ENCODE measurements around the gene GP9.

The GP9 gene

GRCh38 chr3:129016356-129016719 is 44.2 kb upstream of the GP9 start:
- Histone ChIP-seq H3K4me3 (no peak overlapping the region), H3K36me3 (no peaks in the 10 kb centered on the region), H3K9me3 (no peaks in the 10 kb centered on the region), H3K27ac (no peak overlapping the region), H3K4me1 (no peaks in the 10 kb centered on the region), H3K27me3 (peaks cover 0 to 17% of the 10 kb centered on the region in 2 donors)
- no peak for TF ChIP-seq CTCF (IDR thresholded peaks at IDR 0.05)
- intact Hi-C loops (cut with DNase I; ENCODE audit: low total_unique reads) = no loop called here
- no peak for DNase-seq

GRCh38 chr3:129016720-129017483 is 43.7 kb upstream of the GP9 start:
- no peaks in the 10 kb centered on the region for H3K9me3 ChIP-seq
- H3K4me1 ChIP-seq = no peaks in the 10 kb centered on the region
- intact Hi-C loops (cut with DNase I; ENCODE audit: low total_unique reads) = no loop called here
- TF ChIP-seq CTCF (IDR thresholded peaks at IDR 0.05) = no peak
- DNase-seq = no peak
- H3K27me3 ChIP-seq = peaks cover 0 to 17% of the 10 kb centered on the region in 2 donors
- H3K27ac ChIP-seq = no peak overlapping the region
- H3K4me3 ChIP-seq = no peak overlapping the region
- H3K36me3 ChIP-seq = no peaks in the 10 kb centered on the region

GRCh38 chr3:129017484-129017899 is 43.1 kb upstream of the GP9 start:
- no peak for DNase-seq
- no peak for TF ChIP-seq CTCF (IDR thresholded peaks at IDR 0.05)
- no peaks in the 10 kb centered on the region for H3K9me3 ChIP-seq
- intact Hi-C loops (cut with DNase I; ENCODE audit: low total_unique reads) = no loop called here
- no peak overlapping the region for H3K4me3 ChIP-seq
- H3K27ac ChIP-seq = no peak overlapping the region
- H3K4me1 ChIP-seq = no peaks in the 10 kb centered on the region
- H3K27me3 ChIP-seq = peaks cover 0 to 17% of the 10 kb centered on the region in 2 donors
- no peaks in the 10 kb centered on the region for H3K36me3 ChIP-seq

GRCh38 chr3:129018271-129018670 is 42.3 kb upstream of the GP9 start:
- H3K27me3 ChIP-seq = peaks cover 0 to 17% of the 10 kb centered on the region in 2 donors
- H3K36me3 ChIP-seq = no peaks in the 10 kb centered on the region
- TF ChIP-seq CTCF (IDR thresholded peaks at IDR 0.05) = no peak
- H3K4me1 ChIP-seq = no peaks in the 10 kb centered on the region
- H3K9me3 ChIP-seq = no peaks in the 10 kb centered on the region
- DNase-seq = no peak
- no peak overlapping the region for H3K4me3 ChIP-seq
- intact Hi-C loops (cut with DNase I; ENCODE audit: low total_unique reads) = no loop called here
- no peak overlapping the region for H3K27ac ChIP-seq

GRCh38 chr3:129018751-129019150 is 41.8 kb upstream of the GP9 start:
- Histone ChIP-seq H3K27me3 (peaks cover 0 to 17% of the 10 kb centered on the region in 2 donors), H3K27ac (no peak overlapping the region)

More at GRCh38 chr3:129018751-129019150, 41.8 kb upstream of the GP9 start:
- Histone ChIP-seq H3K4me1 (no peaks in the 10 kb centered on the region), H3K36me3 (no peaks in the 10 kb centered on the region), H3K4me3 (no peak overlapping the region), H3K9me3 (no peaks in the 10 kb centered on the region)
- no peak for TF ChIP-seq CTCF (IDR thresholded peaks at IDR 0.05)
- peak in 1 of 2 donors; percentile 53 for DNase-seq
- intact Hi-C loops (cut with DNase I; ENCODE audit: low total_unique reads) = no loop called here

All from tibial artery (tissue), 4 donors.